DND-41 (cell line): ENCODE data around the gene TWIST2.

Source experiments
- EZH2 ChIP-seq: IDR thresholded peaks from 3 replicates; pipeline ENCODE4 v1.6.1; 2012; ENCODE audit warnings: borderline replicate concordance, low read depth, mild to moderate bottlenecking, moderate library complexity, low read length, inconsistent platforms; ENCODE audit not compliant: severe bottlenecking
- TF ChIP-seq, protein P1 (sequence below): IDR thresholded peaks from 2 replicates; pipeline ENCODE4 v1.5.1; 2012; ENCODE audit warnings: borderline replicate concordance, low read length, moderate library complexity, mild to moderate bottlenecking; ENCODE audit not compliant: poor library complexity, severe bottlenecking; ENCODE audit errors: extremely low read depth

DNA sequence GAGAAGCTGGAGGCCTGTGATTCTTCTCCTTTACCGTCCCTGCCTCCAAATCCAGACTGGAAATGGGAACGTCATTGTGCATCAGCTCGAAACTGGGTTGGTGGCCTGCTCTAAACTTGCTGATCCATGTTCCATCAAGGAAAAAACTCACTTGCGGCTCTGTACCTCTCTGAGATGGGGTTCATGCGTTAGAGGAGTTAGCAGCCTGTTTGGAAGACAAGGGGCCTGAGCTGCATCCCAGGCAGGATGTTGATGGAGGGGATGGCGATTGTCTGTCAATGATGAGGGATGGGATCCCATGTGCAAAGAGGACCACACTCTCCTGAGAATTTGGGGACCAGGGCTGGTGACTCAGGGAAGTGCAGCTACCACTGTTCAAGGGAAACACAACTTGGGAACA is 26.0 kb downstream of the TWIST2 start:
- TF ChIP-seq EZH2 = no peak
- TF ChIP-seq, protein P1, sequence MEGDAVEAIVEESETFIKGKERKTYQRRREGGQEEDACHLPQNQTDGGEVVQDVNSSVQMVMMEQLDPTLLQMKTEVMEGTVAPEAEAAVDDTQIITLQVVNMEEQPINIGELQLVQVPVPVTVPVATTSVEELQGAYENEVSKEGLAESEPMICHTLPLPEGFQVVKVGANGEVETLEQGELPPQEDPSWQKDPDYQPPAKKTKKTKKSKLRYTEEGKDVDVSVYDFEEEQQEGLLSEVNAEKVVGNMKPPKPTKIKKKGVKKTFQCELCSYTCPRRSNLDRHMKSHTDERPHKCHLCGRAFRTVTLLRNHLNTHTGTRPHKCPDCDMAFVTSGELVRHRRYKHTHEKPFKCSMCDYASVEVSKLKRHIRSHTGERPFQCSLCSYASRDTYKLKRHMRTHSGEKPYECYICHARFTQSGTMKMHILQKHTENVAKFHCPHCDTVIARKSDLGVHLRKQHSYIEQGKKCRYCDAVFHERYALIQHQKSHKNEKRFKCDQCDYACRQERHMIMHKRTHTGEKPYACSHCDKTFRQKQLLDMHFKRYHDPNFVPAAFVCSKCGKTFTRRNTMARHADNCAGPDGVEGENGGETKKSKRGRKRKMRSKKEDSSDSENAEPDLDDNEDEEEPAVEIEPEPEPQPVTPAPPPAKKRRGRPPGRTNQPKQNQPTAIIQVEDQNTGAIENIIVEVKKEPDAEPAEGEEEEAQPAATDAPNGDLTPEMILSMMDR = no peak
